A549 (cell line): ENCODE data around the gene HNRNPA1. TPM values are rescaled to one million over a fixed set of nuclear protein-coding genes. Genes with fewer than 3 reads are reported as not detected.

Experiments used
- BHLHE40 ChIP-seq: IDR thresholded peaks from 2 replicates; pipeline ENCODE4 v1.6.1; 2012; ENCODE audit warnings: low read depth, low read length, inconsistent platforms
- CBX2 ChIP-seq: fragments of 200-600 bp; sonication (generic); IDR thresholded peaks from 2 replicates; pipeline ENCODE4 v1.6.1; 2016; ENCODE audit warnings: low read depth, mild to moderate bottlenecking, borderline replicate concordance
- CBX8 ChIP-seq: fragments of 200-600 bp; sonication (generic); IDR thresholded peaks from 2 replicates; pipeline ENCODE4 v1.6.1; 2016
- CHD2 ChIP-seq: fragments of 150-350 bp; IDR thresholded peaks from 2 replicates; pipeline ENCODE4 v1.6.1; 2014; ENCODE audit warnings: low read length; ENCODE audit not compliant: partially characterized antibody
- CHD4 ChIP-seq: fragments of 200-600 bp; sonication (generic); IDR thresholded peaks from 2 replicates; pipeline ENCODE4 v1.6.1; 2016; ENCODE audit warnings: antibody characterized with exemption, mild to moderate bottlenecking, borderline replicate concordance
- E2F6 ChIP-seq: IDR thresholded peaks from 2 replicates; pipeline ENCODE4 v1.6.1; 2012; ENCODE audit warnings: low read depth, borderline replicate concordance
- EHF ChIP-seq: fragments of 250-450 bp; sonication (Bioruptor Pico); IDR thresholded peaks from 2 replicates; pipeline ENCODE4 v1.5.0; 2020; ENCODE audit warnings: mild to moderate bottlenecking
- FOSB ChIP-seq: fragments of 250-450 bp; sonication (Bioruptor Pico); IDR thresholded peaks from 2 replicates; pipeline ENCODE4 v1.5.0; 2020; ENCODE audit warnings: mild to moderate bottlenecking, moderate library complexity
- FOSL2 ChIP-seq, 2 experiments: fragments of 450-650 bp in 1 of 2; fragments of >200 bp in 1 of 2; sonication (Bioruptor Twin) in 1 of 2; formaldehyde crosslinking; IDR thresholded peaks; 2 replicates each; pipeline versions ENCODE4 v1.5.0 to v1.6.1; 2016 to 2020; ENCODE audit warnings: mild to moderate bottlenecking in 1 of 2, moderate library complexity in 1 of 2
- HOXB13 ChIP-seq: fragments of 250-450 bp; sonication (Bioruptor Pico); IDR thresholded peaks from 2 replicates; pipeline ENCODE4 v1.5.0; 2020; ENCODE audit warnings: low read depth, mild to moderate bottlenecking, moderate library complexity
- JUN ChIP-seq, 2 experiments: fragments of >200 bp; sonication (Bioruptor Twin); formaldehyde crosslinking; IDR thresholded peaks; 2 replicates in 1 of 2; 3 replicates in 1 of 2; pipeline ENCODE4 v1.6.1; 2016 to 2017
- MAX ChIP-seq: IDR thresholded peaks from 2 replicates; pipeline ENCODE4 v1.6.1; 2012
- MAZ ChIP-seq: fragments of 150-350 bp; IDR thresholded peaks from 2 replicates; pipeline ENCODE4 v1.6.1; 2014; ENCODE audit warnings: antibody characterized with exemption, low read depth, low read length, borderline replicate concordance
- MYC ChIP-seq: IDR thresholded peaks from 2 replicates; pipeline ENCODE4 v1.6.1; 2012; ENCODE audit warnings: mild to moderate bottlenecking, inconsistent platforms, low read length, improper control_type of control experiment, borderline replicate concordance
- NPAS2 ChIP-seq: fragments of 250-450 bp; sonication (Bioruptor Pico); IDR thresholded peaks from 2 replicates; pipeline ENCODE4 v1.8.0; 2022; ENCODE audit warnings: mild to moderate bottlenecking, moderate library complexity, borderline replicate concordance
- NR3C1 ChIP-seq: fragments of >200 bp; sonication (Bioruptor Twin); formaldehyde crosslinking; IDR thresholded peaks from 3 replicates; pipeline ENCODE4 v1.6.1; 2017
- PBX3 ChIP-seq: IDR thresholded peaks from 2 replicates; pipeline ENCODE4 v1.6.1; 2012
- REST ChIP-seq: fragments of 200-600 bp; sonication (generic); IDR thresholded peaks from 2 replicates; pipeline ENCODE4 v1.6.1; 2016; ENCODE audit warnings: antibody characterized with exemption, mild to moderate bottlenecking, moderate library complexity
- RFX5 ChIP-seq: fragments of 450-650 bp; IDR thresholded peaks from 2 replicates; pipeline ENCODE4 v1.7.1; 2014; ENCODE audit warnings: antibody characterized with exemption, mild to moderate bottlenecking, moderate library complexity
- TFCP2L1 ChIP-seq: fragments of 250-450 bp; sonication (Bioruptor Pico); IDR thresholded peaks from 2 replicates; pipeline ENCODE4 v1.5.0; 2021; ENCODE audit warnings: mild to moderate bottlenecking
- ZSCAN20 ChIP-seq: fragments of 250-450 bp; sonication (Bioruptor Pico); IDR thresholded peaks from 2 replicates; pipeline ENCODE4 v1.8.0; 2022; ENCODE audit warnings: mild to moderate bottlenecking, moderate library complexity
- polyA plus RNA-seq, 4 experiments: library from polyadenylated mRNA; depleted of rRNA in 3 of 4; stranded (reverse); fragments of >200 nt; fragmentation: RNase III in 1 of 4; extraction: RNeasy Plus Mini Kit Qiagen cat#74134 plus additional on column Dnase treatment in 1 of 4; gene quantifications; 2 replicates in 3 of 4; 3 replicates in 1 of 4; pipeline ENCODE4 v1.2.3, GENCODE V29; 2011 to 2017
- TF ChIP-seq, protein P1 (sequence below): fragments of >200 bp; sonication (Bioruptor Twin); formaldehyde crosslinking; IDR thresholded peaks from 3 replicates; pipeline ENCODE4 v1.6.1; 2016

Gene HNRNPA1
- polyA plus RNA-seq, 2 of the 4 experiments (the other 2 are of a cell fraction) = 880 to 1,479 TPM

DNA sequence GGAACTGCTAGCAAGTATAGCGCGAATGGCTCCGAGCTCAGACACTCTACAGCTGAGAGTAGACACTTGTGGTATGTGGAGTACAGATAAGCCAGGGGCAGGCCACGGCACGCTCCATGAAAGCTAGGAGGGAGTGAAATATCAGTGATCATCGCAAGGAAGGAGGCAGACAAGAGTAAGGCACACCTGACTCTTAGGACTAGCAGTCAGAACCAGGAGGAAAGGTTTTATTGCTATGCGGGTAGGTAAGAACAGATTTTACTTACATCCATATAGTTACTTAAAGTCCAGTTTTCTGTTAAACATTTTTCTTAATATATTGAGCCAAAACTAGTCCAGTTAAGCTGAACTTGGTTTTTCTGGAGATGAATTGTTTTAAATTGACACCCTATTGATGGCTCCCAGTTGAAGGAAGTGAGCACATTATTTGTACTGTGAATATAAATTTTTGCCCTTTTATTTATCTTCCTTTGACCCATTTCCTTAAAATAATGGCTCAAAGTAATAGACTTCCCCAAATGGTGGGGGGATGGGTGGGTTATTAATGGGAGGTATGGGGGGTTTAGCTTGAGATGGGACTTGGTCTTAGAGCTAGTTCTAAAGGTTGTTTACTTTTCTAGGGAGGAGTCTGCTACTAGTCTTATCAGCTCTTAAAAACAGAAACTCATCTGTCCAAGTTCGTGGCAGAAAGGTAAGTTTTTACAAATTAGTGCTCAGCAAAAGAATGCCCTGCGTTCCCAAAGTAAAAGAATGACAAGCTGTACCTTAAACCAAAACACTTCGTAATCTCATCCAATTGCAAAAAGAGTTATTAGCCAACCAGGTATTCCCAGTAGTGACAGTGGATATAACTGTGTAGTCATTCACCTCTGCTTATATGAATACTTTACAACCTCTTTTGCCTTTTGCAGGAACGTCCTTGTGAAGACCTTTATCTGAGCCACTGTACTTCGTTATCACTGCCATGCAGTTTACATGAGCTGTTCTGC lies 5.8 kb downstream of the HNRNPA1 start (continued):
- peak; percentile 30; the same call in 1 of the 2 replicates for TF ChIP-seq PBX3
- no peak for TF ChIP-seq HOXB13 (CRISPR knock-in tag)
- TF ChIP-seq MAZ = no peak
- no peak for TF ChIP-seq MAX
- peak in 1 of 2 experiments; percentile 28; a peak in 1 of 5 replicates for TF ChIP-seq JUN (IDR thresholded peaks at IDR 0.05)
- TF ChIP-seq E2F6 = no peak
- no peak for TF ChIP-seq MYC
- no peak for TF ChIP-seq CHD2
- peak; percentile 94 for TF ChIP-seq TFCP2L1 (CRISPR knock-in tag)
- TF ChIP-seq, protein P1, sequence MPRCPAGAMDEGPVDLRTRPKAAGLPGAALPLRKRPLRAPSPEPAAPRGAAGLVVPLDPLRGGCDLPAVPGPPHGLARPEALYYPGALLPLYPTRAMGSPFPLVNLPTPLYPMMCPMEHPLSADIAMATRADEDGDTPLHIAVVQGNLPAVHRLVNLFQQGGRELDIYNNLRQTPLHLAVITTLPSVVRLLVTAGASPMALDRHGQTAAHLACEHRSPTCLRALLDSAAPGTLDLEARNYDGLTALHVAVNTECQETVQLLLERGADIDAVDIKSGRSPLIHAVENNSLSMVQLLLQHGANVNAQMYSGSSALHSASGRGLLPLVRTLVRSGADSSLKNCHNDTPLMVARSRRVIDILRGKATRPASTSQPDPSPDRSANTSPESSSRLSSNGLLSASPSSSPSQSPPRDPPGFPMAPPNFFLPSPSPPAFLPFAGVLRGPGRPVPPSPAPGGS = peak; percentile 30; the same call in 1 of the 3 replicates
- TF ChIP-seq CBX8 = no peak
- TF ChIP-seq REST = peak; percentile 19; the same call in 1 of the 2 replicates
- peak; percentile 54; the same call in 1 of the 2 replicates for TF ChIP-seq EHF
- no peak for TF ChIP-seq NR3C1
- TF ChIP-seq CBX2 = no peak
- TF ChIP-seq ZSCAN20 (CRISPR knock-in tag) = no peak; the same call in 1 of the 2 replicates
- no peak for TF ChIP-seq RFX5
- no peak for TF ChIP-seq NPAS2 (CRISPR knock-in tag)
- no peak for TF ChIP-seq BHLHE40
- no peak for TF ChIP-seq CHD4
- TF ChIP-seq FOSL2 (IDR thresholded peaks at IDR 0.05) = no peak
- TF ChIP-seq FOSL2 (CRISPR knock-in tag; IDR thresholded peaks at IDR 0.05) = no peak
- TF ChIP-seq FOSB (CRISPR knock-in tag) = peak; percentile 93; the same call in 1 of the 2 replicates
